ENCODE results near the gene RENBP.

The RENBP gene

DNA sequence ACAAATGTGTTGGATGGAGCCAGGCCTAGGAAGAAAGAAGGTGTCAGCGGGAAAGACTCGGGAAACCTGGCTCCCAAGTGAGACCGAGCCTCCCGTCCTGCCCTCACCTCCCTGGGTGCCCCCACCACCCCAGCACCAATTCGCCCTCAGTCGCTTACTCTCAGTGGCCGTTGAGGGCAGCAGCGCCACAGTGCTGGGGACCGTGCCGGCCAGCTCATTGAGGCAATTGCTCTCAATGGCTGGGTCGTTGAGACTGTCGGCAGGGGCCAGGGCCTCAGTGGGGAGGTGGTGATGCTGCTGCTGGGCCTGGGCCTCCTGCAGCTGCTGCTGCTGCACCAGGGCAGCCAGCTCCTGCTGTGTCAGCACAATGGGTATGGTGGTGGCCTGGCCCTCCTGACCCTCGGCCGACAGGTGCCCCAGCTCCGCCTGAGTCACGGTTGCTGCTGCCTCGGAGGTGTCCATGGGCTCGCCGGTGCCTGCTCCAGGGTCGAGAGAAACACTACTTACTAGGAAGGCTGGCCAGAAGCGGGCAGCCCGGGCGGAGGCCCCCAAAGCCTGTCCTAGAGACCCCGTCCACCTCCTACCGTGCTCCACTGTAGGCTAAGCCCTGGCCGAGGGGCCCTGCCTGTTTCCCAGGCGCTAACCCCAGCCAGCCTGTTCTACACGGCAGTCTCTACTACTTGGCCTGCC lies 7.4 kb upstream of the RENBP start:
- in situ Hi-C loops (cut with MboI; ENCODE audit: low pct_unique_long_range_greater_than_20kb, low sequenced_read_pairs, unreplicated experiment), result no loop called here
- DNase-seq (ENCODE audit: low spot score), result no peak
- TF ChIP-seq, protein P1, sequence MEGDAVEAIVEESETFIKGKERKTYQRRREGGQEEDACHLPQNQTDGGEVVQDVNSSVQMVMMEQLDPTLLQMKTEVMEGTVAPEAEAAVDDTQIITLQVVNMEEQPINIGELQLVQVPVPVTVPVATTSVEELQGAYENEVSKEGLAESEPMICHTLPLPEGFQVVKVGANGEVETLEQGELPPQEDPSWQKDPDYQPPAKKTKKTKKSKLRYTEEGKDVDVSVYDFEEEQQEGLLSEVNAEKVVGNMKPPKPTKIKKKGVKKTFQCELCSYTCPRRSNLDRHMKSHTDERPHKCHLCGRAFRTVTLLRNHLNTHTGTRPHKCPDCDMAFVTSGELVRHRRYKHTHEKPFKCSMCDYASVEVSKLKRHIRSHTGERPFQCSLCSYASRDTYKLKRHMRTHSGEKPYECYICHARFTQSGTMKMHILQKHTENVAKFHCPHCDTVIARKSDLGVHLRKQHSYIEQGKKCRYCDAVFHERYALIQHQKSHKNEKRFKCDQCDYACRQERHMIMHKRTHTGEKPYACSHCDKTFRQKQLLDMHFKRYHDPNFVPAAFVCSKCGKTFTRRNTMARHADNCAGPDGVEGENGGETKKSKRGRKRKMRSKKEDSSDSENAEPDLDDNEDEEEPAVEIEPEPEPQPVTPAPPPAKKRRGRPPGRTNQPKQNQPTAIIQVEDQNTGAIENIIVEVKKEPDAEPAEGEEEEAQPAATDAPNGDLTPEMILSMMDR (IDR thresholded peaks at IDR 0.05; ENCODE audit: extremely low read depth, insufficient read depth, missing control alignments), result no peak

DNA sequence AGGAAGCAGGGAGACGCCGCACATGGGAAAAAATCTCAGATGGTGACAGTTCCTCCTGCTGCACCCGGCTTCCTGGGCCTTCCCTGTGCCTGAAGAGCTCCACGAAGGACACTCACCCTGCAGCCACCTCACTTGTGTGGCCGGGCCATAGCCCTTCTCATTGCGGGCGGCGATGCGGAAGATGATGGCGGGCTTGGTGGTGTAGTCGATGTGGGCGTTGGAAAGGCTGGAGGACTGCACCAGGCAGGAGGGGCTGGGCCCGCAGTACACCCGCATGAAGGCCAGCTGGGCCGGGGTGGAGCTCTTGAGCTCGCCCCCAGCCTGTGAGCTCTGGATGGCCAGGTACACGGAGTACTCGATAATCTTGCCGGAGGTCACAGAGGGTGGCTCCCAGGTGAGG lies 5.7 kb upstream of the RENBP start:
- in situ Hi-C loops (cut with MboI; ENCODE audit: low pct_unique_long_range_greater_than_20kb, low sequenced_read_pairs, unreplicated experiment), result no loop called here
- TF ChIP-seq, protein P1 (IDR thresholded peaks at IDR 0.05; ENCODE audit: extremely low read depth, insufficient read depth, missing control alignments), result no peak
- DNase-seq (ENCODE audit: low spot score), result no peak

DNA sequence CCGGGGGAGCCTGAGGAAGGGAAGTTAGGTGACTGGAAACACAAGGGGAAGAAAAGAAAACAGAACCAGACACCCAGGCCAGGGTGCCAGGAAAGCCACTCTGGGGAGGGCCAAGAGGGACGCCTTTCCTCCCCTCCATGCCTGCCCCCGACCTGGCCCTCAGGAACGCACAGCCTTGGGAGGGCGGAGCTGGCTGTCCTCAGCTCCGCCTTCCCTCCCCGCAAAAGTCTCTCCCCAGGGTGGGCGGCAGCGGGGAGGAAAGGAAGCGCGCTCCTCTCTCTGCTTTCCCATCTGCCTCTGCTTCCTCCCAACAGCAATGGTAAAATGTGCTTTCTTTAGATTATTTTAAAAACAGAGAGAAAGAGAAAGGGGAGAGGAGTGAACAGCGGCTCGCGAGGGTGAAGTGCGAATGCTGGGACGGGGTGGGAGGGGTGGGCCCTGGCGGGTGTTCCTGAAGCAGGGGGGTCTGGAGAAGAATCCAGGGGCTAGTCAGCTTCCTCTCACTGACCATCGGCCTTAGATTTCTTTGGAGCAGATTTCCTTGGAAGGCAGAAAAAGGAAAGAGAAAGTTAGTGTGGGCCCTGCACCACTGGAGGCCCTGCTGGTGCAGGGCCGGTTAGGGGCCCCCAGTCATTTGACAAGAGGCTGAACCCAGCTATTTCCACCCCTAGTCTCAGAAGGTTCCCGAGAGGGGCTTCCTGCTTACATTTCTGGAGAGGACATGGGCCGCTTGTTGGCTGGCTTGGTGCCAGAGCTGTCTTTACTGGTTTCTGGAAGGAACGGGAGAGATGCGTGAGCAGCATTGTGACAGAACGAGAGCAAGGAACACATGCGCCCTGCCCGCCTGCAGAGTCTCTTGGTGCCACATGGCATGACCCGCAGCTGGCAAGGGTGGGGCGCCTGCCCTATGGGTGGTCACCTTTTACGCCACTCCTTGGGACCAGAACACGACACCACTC lies 4.7 kb upstream of the RENBP start:
- TF ChIP-seq, protein P1 (IDR thresholded peaks at IDR 0.05; ENCODE audit: extremely low read depth, insufficient read depth, missing control alignments), result no peak
- in situ Hi-C loops (cut with MboI; ENCODE audit: low pct_unique_long_range_greater_than_20kb, low sequenced_read_pairs, unreplicated experiment), result loop anchor here (10.0 to 25.0 kb wide), 2 partner anchors 194 to 987 kb away; no protein-coding TSS in a partner anchor
- DNase-seq (ENCODE audit: low spot score), result no peak

DNA sequence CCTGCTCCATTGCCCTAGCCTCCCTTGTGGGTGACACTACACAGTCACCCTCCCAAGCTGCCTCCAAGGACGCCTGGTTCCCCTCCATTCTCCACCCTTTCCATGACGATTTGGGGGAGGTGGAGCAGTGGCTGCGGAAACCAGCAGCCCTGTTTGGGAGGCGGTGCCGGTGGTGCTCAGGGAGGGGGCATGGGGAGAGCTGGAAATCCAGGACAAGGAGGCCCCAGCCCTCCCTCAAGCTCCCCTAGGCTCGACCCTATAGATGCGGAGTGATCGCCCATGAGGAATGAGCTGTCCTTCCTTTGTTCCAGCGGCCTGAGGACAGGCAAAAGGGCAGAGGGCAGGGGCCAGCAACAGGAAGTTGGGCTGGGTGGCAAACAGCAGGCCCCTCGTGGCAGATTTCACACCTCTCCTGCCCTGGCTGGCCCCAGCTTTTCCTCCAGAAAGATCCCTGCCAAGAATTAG lies 3.6 kb upstream of the RENBP start:
- TF ChIP-seq, protein P1 (IDR thresholded peaks at IDR 0.05; ENCODE audit: extremely low read depth, insufficient read depth, missing control alignments), result no peak
- in situ Hi-C loops (cut with MboI; ENCODE audit: low pct_unique_long_range_greater_than_20kb, low sequenced_read_pairs, unreplicated experiment), result loop anchor here (10.0 to 25.0 kb wide), 2 partner anchors 193 to 986 kb away; no protein-coding TSS in a partner anchor
- DNase-seq (ENCODE audit: low spot score), result no peak

DNA sequence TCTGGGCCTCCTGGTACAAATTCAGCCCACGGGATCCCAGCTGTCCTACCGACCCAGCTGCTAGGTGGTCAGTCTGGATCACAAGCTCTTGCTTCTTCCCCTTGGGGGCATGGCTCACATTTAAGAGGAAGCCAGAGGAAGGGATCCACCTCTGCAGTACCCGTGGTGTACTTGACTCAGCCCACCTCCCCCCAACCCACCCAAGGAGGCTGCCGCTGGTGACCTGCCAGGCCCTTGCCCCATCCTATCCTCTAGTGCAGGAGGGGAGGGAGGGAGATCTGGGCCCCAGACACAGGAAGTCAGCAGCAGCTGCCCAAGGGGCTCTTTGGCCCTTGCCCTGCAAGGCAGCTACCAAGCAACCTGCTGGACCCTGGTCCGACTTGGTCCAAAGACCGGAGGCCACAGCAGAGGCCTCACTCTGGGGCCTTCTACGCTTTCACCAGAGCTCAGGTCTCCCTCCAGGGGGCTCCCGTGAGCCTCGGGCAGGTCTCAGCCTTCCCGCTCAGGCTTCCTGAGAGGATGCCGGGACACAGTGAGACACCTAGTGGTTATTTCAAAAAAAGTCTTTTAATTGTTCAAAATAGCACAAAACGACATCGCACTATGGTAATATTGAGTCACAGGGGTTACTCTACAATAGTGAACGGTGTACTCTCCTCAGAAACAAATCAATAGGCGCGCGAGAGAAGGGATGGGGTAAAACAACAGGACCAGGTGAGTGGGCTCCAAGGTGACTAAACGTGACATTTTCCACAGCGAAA lies 2.7 kb upstream of the RENBP start:
- DNase-seq (ENCODE audit: low spot score), result peak; percentile 87
- in situ Hi-C loops (cut with MboI; ENCODE audit: low pct_unique_long_range_greater_than_20kb, low sequenced_read_pairs, unreplicated experiment), result loop anchor here (10.0 to 25.0 kb wide), 2 partner anchors 192 to 985 kb away; no protein-coding TSS in a partner anchor
- TF ChIP-seq, protein P1 (IDR thresholded peaks at IDR 0.05; ENCODE audit: extremely low read depth, insufficient read depth, missing control alignments), result peak; percentile 88
